GM12891 (cell line): ENCODE data around the gene TWSG1. TPM values are rescaled to one million over a fixed set of nuclear protein-coding genes. Genes with fewer than 3 reads are reported as not detected.

Experiments
- DNase-seq: peaks from one replicate; pipeline ENCODE4 v3.0.0; 2011; ENCODE audit warnings: low spot score; ENCODE audit not compliant: insufficient read length
- FAIRE-seq: peaks from 2 replicates; lab custom pipeline; 2011; peaks lifted over from hg19 to GRCh38; lab: Jason Lieb, UNC
- PAX5 ChIP-seq: IDR thresholded peaks from 2 replicates; pipeline ENCODE4 v1.6.1; 2011; ENCODE audit warnings: low read length, moderate library complexity, mild to moderate bottlenecking; ENCODE audit not compliant: insufficient read depth, severe bottlenecking
- POLR2A ChIP-seq: IDR thresholded peaks from 2 replicates; pipeline ENCODE4 v1.6.1; 2011; ENCODE audit warnings: low read depth, low read length, control low read depth
- POLR2AphosphoS5 ChIP-seq: IDR thresholded peaks from 2 replicates; pipeline ENCODE4 v1.6.1; 2011; ENCODE audit warnings: low read depth, low read length, control low read depth
- POU2F2 ChIP-seq: IDR thresholded peaks from 2 replicates; pipeline ENCODE4 v1.6.1; 2011; ENCODE audit warnings: low read depth, mild to moderate bottlenecking, control low read depth, low read length, moderate library complexity
- SPI1 ChIP-seq: IDR thresholded peaks from 2 replicates; pipeline ENCODE4 v1.6.1; 2011; ENCODE audit warnings: low read depth, low read length, control low read depth
- TAF1 ChIP-seq: IDR thresholded peaks from 2 replicates; pipeline ENCODE4 v1.6.1; 2011; ENCODE audit warnings: low read depth, low read length, control low read depth
- polyA plus RNA-seq: library from polyadenylated mRNA; unstranded; fragments of >200 nt; gene quantifications from one replicate; pipeline ENCODE4 v1.2.1, GENCODE V29; 2012; ENCODE audit warnings: low read depth, missing spikeins, inconsistent platforms; ENCODE audit not compliant: missing spikeins

TWSG1 gene
- polyA plus RNA-seq = 20.8 TPM

GRCh38 chr18:9334329-9334972 is at the start of gene TWSG1:
Gene TWSG1 (plus strand): TSS chr18:9334773. CDS start chr18:9337230, 2,457 bp downstream.
- FAIRE-seq (peak; percentile 95), DNase-seq (peak; percentile 93)
- TF ChIP-seq POLR2AphosphoS5 (no peak), SPI1 (no peak), PAX5 (no peak), POLR2A (no peak), TAF1 (no peak), POU2F2 (no peak)

GRCh38 chr18:9285604-9286003 is 49.0 kb upstream of the TWSG1 start:
- DNase-seq (no peak), FAIRE-seq (no peak)
- TF ChIP-seq SPI1 (no peak), POLR2AphosphoS5 (no peak), POU2F2 (no peak), TAF1 (no peak), PAX5 (no peak), POLR2A (no peak)

GRCh38 chr18:9287036-9287435 is 47.5 kb upstream of the TWSG1 start:
- TF ChIP-seq PAX5 (no peak), POU2F2 (no peak), TAF1 (no peak), SPI1 (no peak), POLR2AphosphoS5 (no peak), POLR2A (no peak)
- DNase-seq = no peak
- no peak for FAIRE-seq

GRCh38 chr18:9289698-9290097 is 44.9 kb upstream of the TWSG1 start:
- DNase-seq = no peak
- FAIRE-seq = peak; percentile 20
- TF ChIP-seq SPI1 (no peak), TAF1 (no peak), POLR2A (no peak), PAX5 (no peak), POU2F2 (no peak), POLR2AphosphoS5 (no peak)

- no peak for DNase-seq
- TF ChIP-seq POU2F2 = no peak
- TF ChIP-seq SPI1 = no peak
- no peak for TF ChIP-seq POLR2AphosphoS5
- TF ChIP-seq POLR2A = no peak
- no peak for TF ChIP-seq TAF1
- no peak for TF ChIP-seq PAX5
- FAIRE-seq = no peak
Observed at GRCh38 chr18:9290156-9290555, 44.4 kb upstream of the TWSG1 start.

GRCh38 chr18:9292047-9292446 is 42.5 kb upstream of the TWSG1 start:
- TF ChIP-seq POU2F2 = no peak
- no peak for TF ChIP-seq POLR2AphosphoS5
- TF ChIP-seq SPI1 = no peak
- TF ChIP-seq POLR2A = no peak
- TF ChIP-seq PAX5 = no peak
- TF ChIP-seq TAF1 = no peak
- FAIRE-seq (no peak), DNase-seq (no peak)

GRCh38 chr18:9293948-9294347 is 40.6 kb upstream of the TWSG1 start:
- DNase-seq (no peak), FAIRE-seq (no peak)
- no peak for TF ChIP-seq PAX5
- no peak for TF ChIP-seq POU2F2

- no peak for TF ChIP-seq PAX5
- no peak for TF ChIP-seq TAF1
- TF ChIP-seq POU2F2 = no peak
- FAIRE-seq (no peak), DNase-seq (no peak)
Observed at GRCh38 chr18:9296233-9297006, 38.2 kb upstream of the TWSG1 start.

GRCh38 chr18:9297007-9297393 is 37.6 kb upstream of the TWSG1 start:
- TF ChIP-seq POU2F2 (no peak), SPI1 (no peak), PAX5 (no peak)
- DNase-seq = no peak
- no peak for FAIRE-seq
